HepG2 (cell line): ENCODE data around the gene SLC17A8. TPM values are rescaled to one million over a fixed set of nuclear protein-coding genes. Genes with fewer than 3 reads are reported as not detected.

Experiments used
- FOXJ3 ChIP-seq: sonication (generic); formaldehyde crosslinking; IDR thresholded peaks from 2 replicates; pipeline ENCODE4 v1.4.0; 2020; ENCODE audit warnings: missing genetic modification reagents, mild to moderate bottlenecking, borderline replicate concordance
- GRHL1 ChIP-seq: sonication (generic); formaldehyde crosslinking; conservative IDR thresholded peaks from 2 replicates; pipeline ENCODE4 v1.8.0; 2022; ENCODE audit warnings: missing genetic modification reagents
- HNF4A ChIP-seq: sonication (generic); formaldehyde crosslinking; IDR thresholded peaks from 2 replicates; pipeline ENCODE4 v1.4.0; 2020; ENCODE audit warnings: missing genetic modification reagents
- HNRNPK ChIP-seq: fragments of 200-400 bp; formaldehyde crosslinking; IDR thresholded peaks from 2 replicates; pipeline ENCODE4 v1.6.1; 2018; ENCODE audit warnings: low read length, low read depth, moderate library complexity, mild to moderate bottlenecking; ENCODE audit not compliant: poor library complexity, severe bottlenecking
- IRX3 ChIP-seq: sonication (generic); formaldehyde crosslinking; IDR thresholded peaks from 2 replicates; pipeline ENCODE4 v1.8.1; 2023; ENCODE audit warnings: mild to moderate bottlenecking, low read depth, missing genetic modification reagents, borderline replicate concordance
- MLXIP ChIP-seq: sonication (generic); formaldehyde crosslinking; IDR thresholded peaks from 2 replicates; pipeline ENCODE4 v1.9.0; 2021; ENCODE audit warnings: missing genetic modification reagents, borderline replicate concordance
- SKI ChIP-seq: fragments of 450-650 bp; IDR thresholded peaks from one replicate; pipeline ENCODE4 v1.6.1; 2018; ENCODE audit warnings: mild to moderate bottlenecking; ENCODE audit not compliant: partially characterized antibody
- SMARCC2 ChIP-seq: fragments of 450-650 bp; IDR thresholded peaks from 2 replicates; pipeline ENCODE4 v1.6.1; 2017; ENCODE audit warnings: antibody characterized with exemption, mild to moderate bottlenecking
- ZNF20 ChIP-seq: sonication (generic); formaldehyde crosslinking; IDR thresholded peaks from 2 replicates; pipeline ENCODE4 v1.4.0; 2020; ENCODE audit warnings: mild to moderate bottlenecking, moderate library complexity, missing genetic modification reagents
- ZNF224 ChIP-seq: sonication (generic); formaldehyde crosslinking; IDR thresholded peaks from 2 replicates; pipeline ENCODE4 v1.5.0; 2020; ENCODE audit warnings: mild to moderate bottlenecking, missing genetic modification reagents
- ZNF441 ChIP-seq: sonication (generic); formaldehyde crosslinking; IDR thresholded peaks from 2 replicates; pipeline ENCODE4 v1.7.0; 2021; ENCODE audit warnings: missing genetic modification reagents, borderline replicate concordance
- ZNF446 ChIP-seq: sonication (generic); formaldehyde crosslinking; IDR thresholded peaks from 2 replicates; pipeline ENCODE4 v1.5.0; 2020; ENCODE audit warnings: mild to moderate bottlenecking, missing genetic modification reagents
- ZNF570 ChIP-seq: sonication (generic); formaldehyde crosslinking; IDR thresholded peaks from 2 replicates; pipeline ENCODE4 v1.4.0; 2020; ENCODE audit warnings: mild to moderate bottlenecking, missing genetic modification reagents, borderline replicate concordance
- ZNF609 ChIP-seq: sonication (generic); formaldehyde crosslinking; IDR thresholded peaks from 2 replicates; pipeline ENCODE4 v1.4.0; 2020; ENCODE audit warnings: mild to moderate bottlenecking, missing genetic modification reagents, borderline replicate concordance
- ZNF614 ChIP-seq: IDR thresholded peaks from 2 replicates; pipeline ENCODE4 v1.6.1; 2018; ENCODE audit warnings: missing biosample characterization, missing genetic modification reagents, inconsistent platforms, borderline replicate concordance
- ZNF720 ChIP-seq: sonication (generic); formaldehyde crosslinking; IDR thresholded peaks from 2 replicates; pipeline ENCODE4 v1.4.0; 2020; ENCODE audit warnings: missing genetic modification reagents
- ZNF737 ChIP-seq: sonication (generic); formaldehyde crosslinking; IDR thresholded peaks from 2 replicates; pipeline ENCODE4 v1.5.0; 2020; ENCODE audit warnings: missing genetic modification reagents, mild to moderate bottlenecking, borderline replicate concordance
- ZSCAN5A ChIP-seq: sonication (generic); formaldehyde crosslinking; IDR thresholded peaks from 2 replicates; pipeline ENCODE4 v1.8.0; 2022; ENCODE audit warnings: mild to moderate bottlenecking, missing genetic modification reagents, borderline replicate concordance
- polyA plus RNA-seq, 8 experiments: library from polyadenylated mRNA; depleted of rRNA in 3 of 8; stranded (reverse) in 7 of 8; unstranded in 1 of 8; fragments of >200 nt; fragmentation: Illumina TruSeq in 4 of 8; extraction: Trizol in 4 of 8; gene quantifications; 2 replicates each; pipeline versions ENCODE4 v1.2.1 to v1.2.3, GENCODE V29; 2011 to 2016; ENCODE audit warnings: low read depth in 4 of 8, missing spikeins in 1 of 8, mixed read lengths in 1 of 8; ENCODE audit not compliant: insufficient read depth in 1 of 8
- total RNA-seq, 5 experiments: library from RNA; depleted of rRNA; stranded (reverse); fragments of >200 nt; fragmentation: Illumina TruSeq; extraction: Trizol; gene quantifications; 2 replicates each; pipeline ENCODE4 v1.2.3, GENCODE V29; 2016; ENCODE audit warnings: low read depth in 1 of 5

The SLC17A8 gene
- total and polyA plus RNA-seq, 2 of the 13 experiments (the other 11 are each of a cell fraction or from before 2014, with no cell fraction given) = 0.07 to 0.15 TPM

GRCh38 chr12:100464529-100464928 is 107.7 kb downstream of the SLC17A8 start (continued):
- TF ChIP-seq FOXJ3 (peak; percentile 75; the same call in 1 of the 2 replicates), ZSCAN5A (CRISPR knock-in tag) (0 out of 2 replicates have a peak, but pooled peaks have one; percentile 41), SMARCC2 (no peak), ZNF446 (CRISPR knock-in tag) (no peak), ZNF609 (peak; percentile 94), ZNF20 (CRISPR knock-in tag) (no peak), ZNF614 (CRISPR knock-in tag) (no peak), SKI (peak; percentile 48), ZNF720 (CRISPR knock-in tag) (no peak), ZNF224 (CRISPR knock-in tag) (no peak), HNRNPK (no peak), HNF4A (peak; percentile 65), MLXIP (CRISPR knock-in tag) (no peak), ZNF737 (CRISPR knock-in tag) (no peak), ZNF570 (no peak), GRHL1 (CRISPR knock-in tag) (no peak), IRX3 (CRISPR knock-in tag) (no peak), ZNF441 (CRISPR knock-in tag) (no peak)
